Body of pancreas (tissue), 4 donors: ENCODE results near the gene KRT38.

Experiments
- POLR2A ChIP-seq, 3 donors: fragments of 450-650 bp; IDR thresholded peaks; one replicate each; pipeline ENCODE4 v1.6.1; 2016; ENCODE audit warnings: antibody characterized with exemption in 3 of 3, mild to moderate bottlenecking in 2 of 3
- TF ChIP-seq, protein P1 (sequence below), 7 experiments: fragments of 450-650 bp in 4 of 7; fragments of 200-600 bp in 3 of 7; sonication (generic) in 3 of 7; IDR thresholded peaks; one replicate each; pipeline ENCODE4 v1.5.1; 2016 to 2019; ENCODE audit warnings: antibody characterized with exemption in 7 of 7

DNA sequence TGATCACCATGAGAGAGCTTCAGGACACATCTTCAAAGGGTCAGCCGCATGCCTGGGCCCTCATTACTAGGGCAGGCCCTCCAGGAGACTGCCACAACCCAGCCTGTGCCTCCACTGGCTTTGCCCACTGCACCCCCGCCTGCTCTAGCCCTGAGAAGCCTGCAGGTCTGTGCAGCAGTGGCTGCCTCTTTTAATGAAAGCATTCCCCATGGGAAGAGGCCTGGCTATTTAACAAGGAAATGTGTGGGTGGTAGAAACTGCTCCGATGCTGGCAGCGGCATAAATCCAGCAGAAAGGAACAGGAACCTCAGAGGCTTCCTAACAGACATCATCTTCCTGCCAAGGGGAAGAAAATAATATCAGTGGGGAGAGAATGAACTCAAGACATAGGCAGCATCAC lies 26.8 kb upstream of the KRT38 start:
- TF ChIP-seq, protein P1, sequence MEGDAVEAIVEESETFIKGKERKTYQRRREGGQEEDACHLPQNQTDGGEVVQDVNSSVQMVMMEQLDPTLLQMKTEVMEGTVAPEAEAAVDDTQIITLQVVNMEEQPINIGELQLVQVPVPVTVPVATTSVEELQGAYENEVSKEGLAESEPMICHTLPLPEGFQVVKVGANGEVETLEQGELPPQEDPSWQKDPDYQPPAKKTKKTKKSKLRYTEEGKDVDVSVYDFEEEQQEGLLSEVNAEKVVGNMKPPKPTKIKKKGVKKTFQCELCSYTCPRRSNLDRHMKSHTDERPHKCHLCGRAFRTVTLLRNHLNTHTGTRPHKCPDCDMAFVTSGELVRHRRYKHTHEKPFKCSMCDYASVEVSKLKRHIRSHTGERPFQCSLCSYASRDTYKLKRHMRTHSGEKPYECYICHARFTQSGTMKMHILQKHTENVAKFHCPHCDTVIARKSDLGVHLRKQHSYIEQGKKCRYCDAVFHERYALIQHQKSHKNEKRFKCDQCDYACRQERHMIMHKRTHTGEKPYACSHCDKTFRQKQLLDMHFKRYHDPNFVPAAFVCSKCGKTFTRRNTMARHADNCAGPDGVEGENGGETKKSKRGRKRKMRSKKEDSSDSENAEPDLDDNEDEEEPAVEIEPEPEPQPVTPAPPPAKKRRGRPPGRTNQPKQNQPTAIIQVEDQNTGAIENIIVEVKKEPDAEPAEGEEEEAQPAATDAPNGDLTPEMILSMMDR (IDR thresholded peaks at IDR 0.05) = no peak
- TF ChIP-seq POLR2A (IDR thresholded peaks at IDR 0.05) = no peak
